HCT116 (cell line): ENCODE measurements around the gene TMEM126B. TPM values are rescaled to one million over a fixed set of nuclear protein-coding genes. Genes with fewer than 3 reads are reported as not detected.
"Not testable (repeated sequence)": the region's sequence is repeated elsewhere in the genome, so short reads cannot be mapped to it uniquely, and the experiment has no call there.

Experiments used
- ATAC-seq: fragments of 200-7000 bp; cut with Tn5 transposase; 2 replicates; pipeline ENCODE4 v1.9.1; 2020; ENCODE audit warnings: mild to moderate bottlenecking, moderate library complexity
- BruUV-seq: library from RNA; stranded (reverse); fragments of 400-500 nt; replicated peaks from 2 replicates; lab custom pipeline; 2021; lab: Mats Ljungman, UMichigan
- CTCF ChIA-PET: fragments of 300-600 bp; sonication (Branson Sonifier 250); formaldehyde crosslinking; loops from one replicate; lab custom pipeline; 2021; ENCODE audit warnings: antibody characterized with exemption; lab: Charles Lee
- POLR2A ChIA-PET: fragments of 300-600, 350-600 bp; sonication (Branson Sonifier 250); formaldehyde crosslinking; loops from one replicate; lab custom pipeline; 2021; ENCODE audit warnings: antibody characterized with exemption; lab: Charles Lee
- RAD21 ChIA-PET, 2 experiments: fragments of 300-600 bp; sonication (Branson Sonifier 250); formaldehyde crosslinking; loops; one replicate each; lab custom pipeline; 2023; ENCODE audit warnings: low total read pairs in 2 of 2; ENCODE audit not compliant: uncharacterized antibody in 2 of 2, unreplicated experiment in 2 of 2, low non-redundant PET in 1 of 2; lab: Charles Lee
- DNase-seq: peaks from one replicate; pipeline ENCODE4 v3.0.0-alpha.2; 2010; ENCODE audit warnings: low read depth, low spot score
- H2AFZ ChIP-seq: fragments of 200-600 bp; shearing (Covaris generic), sonication (generic); 2 replicates; pipeline ENCODE4 v1.6.1; 2017; ENCODE audit warnings: low read depth, mixed run types, mixed read lengths, antibody characterized with exemption, low read length; ENCODE audit not compliant: poor library complexity, severe bottlenecking
- H3K27ac ChIP-seq: 2 replicates; pipeline ENCODE4 v1.5.1; 2012; ENCODE audit warnings: low read depth, low read length
- H3K27me3 ChIP-seq: fragments of 200-600 bp; sonication (generic); 2 replicates; pipeline ENCODE4 v1.6.1; 2016; ENCODE audit warnings: mixed run types, low read length, mixed read lengths; ENCODE audit not compliant: insufficient read depth
- H3K36me3 ChIP-seq, 2 experiments: fragments of 200-500 bp in 1 of 2; fragments of 200-600 bp in 1 of 2; sonication (Bioruptor generic) in 1 of 2; sonication (generic) in 1 of 2; 2 replicates each; pipeline versions ENCODE4 v1.5.1 to v1.6.1; 2014 to 2016; ENCODE audit warnings: low read length in 2 of 2, inconsistent platforms in 1 of 2, mixed read lengths in 1 of 2, mixed run types in 1 of 2; ENCODE audit not compliant: insufficient read depth in 2 of 2, control insufficient read depth in 1 of 2
- H3K4me1 ChIP-seq, 2 experiments: fragments of 200-600 bp in 1 of 2; sonication (generic) in 1 of 2; 2 replicates each; pipeline versions ENCODE4 v1.5.1 to v1.6.1; 2012 to 2017; ENCODE audit warnings: low read length in 2 of 2, inconsistent platforms in 1 of 2, mild to moderate bottlenecking in 1 of 2, mixed read lengths in 1 of 2, mixed run types in 1 of 2, moderate library complexity in 1 of 2; ENCODE audit not compliant: insufficient read depth in 2 of 2, control insufficient read depth in 1 of 2
- H3K4me2 ChIP-seq: fragments of 200-600 bp; sonication (generic); 2 replicates; pipeline ENCODE4 v1.6.1; 2017; ENCODE audit warnings: mixed run types, low read length, mixed read lengths
- H3K4me3 ChIP-seq, 2 experiments: fragments of 200-600 bp in 1 of 2; sonication (generic) in 1 of 2; replicated peaks in 1 of 2; 2 replicates each; pipeline ENCODE4 v1.5.1; 2011 to 2016; ENCODE audit warnings: low read length in 2 of 2, control low read depth in 1 of 2, low read depth in 1 of 2, mild to moderate bottlenecking in 1 of 2, mixed read lengths in 1 of 2, mixed run types in 1 of 2
- H3K79me2 ChIP-seq: fragments of 200-600 bp; sonication (generic); 2 replicates; pipeline ENCODE4 v1.6.1; 2017; ENCODE audit warnings: mild to moderate bottlenecking, mixed run types, low read length, moderate library complexity, mixed read lengths; ENCODE audit not compliant: insufficient read depth
- H3K9ac ChIP-seq: fragments of 200-600 bp; sonication (generic); 2 replicates; pipeline ENCODE4 v1.6.1; 2016; ENCODE audit warnings: low read length, mixed read lengths
- H3K9me2 ChIP-seq: fragments of 200-600 bp; sonication (generic), shearing (Covaris generic); 2 replicates; pipeline ENCODE4 v1.6.1; 2017; ENCODE audit warnings: mixed run types, mild to moderate bottlenecking, moderate library complexity; ENCODE audit not compliant: insufficient read depth
- H3K9me3 ChIP-seq, 2 experiments: fragments of 200-500 bp in 1 of 2; fragments of 200-600 bp in 1 of 2; sonication (Bioruptor generic) in 1 of 2; sonication (generic) in 1 of 2; 2 replicates each; pipeline ENCODE4 v1.6.1; 2014 to 2017; ENCODE audit warnings: low read length in 2 of 2, mixed read lengths in 2 of 2, inconsistent platforms in 1 of 2, low read depth in 1 of 2, mild to moderate bottlenecking in 1 of 2, mixed run types in 1 of 2, moderate library complexity in 1 of 2; ENCODE audit not compliant: control insufficient read depth in 1 of 2, insufficient read depth in 1 of 2
- H4K20me1 ChIP-seq: fragments of 200-600 bp; sonication (generic), shearing (Covaris generic); 2 replicates; pipeline ENCODE4 v1.6.1; 2017; ENCODE audit warnings: mixed run types, mild to moderate bottlenecking, moderate library complexity; ENCODE audit not compliant: insufficient read depth
- CBX3 ChIP-seq: IDR thresholded peaks from 2 replicates; pipeline ENCODE4 v1.6.1; 2012; ENCODE audit warnings: low read depth
- CEBPB ChIP-seq: IDR thresholded peaks from 2 replicates; pipeline ENCODE4 v1.6.1; 2012; ENCODE audit warnings: low read depth
- EGR1 ChIP-seq: IDR thresholded peaks from 2 replicates; pipeline ENCODE4 v1.6.1; 2012; ENCODE audit warnings: low read depth
- EZH2 ChIP-seq: fragments of 200-600 bp; sonication (generic); IDR thresholded peaks from 2 replicates; pipeline ENCODE4 v1.6.1; 2017; ENCODE audit warnings: antibody characterized with exemption, mixed run types
- POLR2A ChIP-seq: IDR thresholded peaks from 2 replicates; pipeline ENCODE4 v1.7.0; 2011; ENCODE audit warnings: borderline replicate concordance; ENCODE audit not compliant: insufficient read depth, insufficient read length; ENCODE audit errors: extremely low read depth
- SRF ChIP-seq: IDR thresholded peaks from 2 replicates; pipeline ENCODE4 v1.6.1; 2012; ENCODE audit warnings: low read depth
- YY1 ChIP-seq: IDR thresholded peaks from 2 replicates; pipeline ENCODE4 v1.6.1; 2011; ENCODE audit warnings: low read length, low read depth, moderate library complexity, mild to moderate bottlenecking; ENCODE audit not compliant: insufficient replicate concordance; ENCODE audit errors: extremely low read depth
- ZFX ChIP-seq: fragments of 450-650 bp; IDR thresholded peaks from 2 replicates; pipeline ENCODE4 v1.6.1; 2017
- intact Hi-C: fragments of 100-400 bp; cut with micrococcal nuclease; formaldehyde crosslinking; loops from 2 replicates; pipeline ENCODE4 v1.10.0; 2022
- total RNA-seq: library from RNA; stranded (reverse); gene quantifications from one replicate; pipeline ENCODE4 v1.2.1, GENCODE V29; 2021; ENCODE audit not compliant: unreplicated experiment
- TF ChIP-seq, protein P1 (sequence below): IDR thresholded peaks from 2 replicates; pipeline ENCODE4 v1.6.1; 2012; ENCODE audit warnings: low read depth

Gene TMEM126B
- total RNA-seq, 1 experiment from 2014 or later, result 49.0 TPM

DNA sequence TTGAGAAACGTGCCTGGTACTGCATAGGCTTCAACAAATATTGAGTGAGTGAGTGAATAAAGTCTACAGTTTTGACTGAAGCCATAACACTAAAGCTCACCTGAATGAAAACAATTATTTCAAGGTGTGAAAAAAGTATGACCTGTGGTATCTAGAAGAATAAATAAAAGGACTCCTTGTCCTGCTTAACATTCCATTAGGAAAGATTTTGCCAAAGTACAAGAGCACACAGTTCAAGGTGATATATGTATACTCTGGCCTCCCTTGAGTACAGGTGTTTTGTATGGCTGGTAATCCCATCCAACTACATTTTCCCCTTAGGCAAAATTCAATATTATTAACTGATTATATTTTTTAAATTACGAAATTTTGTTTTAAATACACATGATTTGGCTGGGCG lies 38.3 kb downstream of the TMEM126B start:
- Histone ChIP-seq H3K9me2 (no peaks in the 10 kb centered on the region), H3K36me3 (peaks cover 6% of the 10 kb centered on the region in 2 experiments), H3K4me2 (no peak overlapping the region), H3K9me3 (no peaks in the 10 kb centered on the region), H3K79me2 (peaks cover 32% of the 10 kb centered on the region), H4K20me1 (peaks cover 18% of the 10 kb centered on the region; the same call in 1 of the 2 replicates), H3K9ac (no peak overlapping the region), H2AFZ (peak overlapping the region; percentile 90), H3K27me3 (no peaks in the 10 kb centered on the region), H3K4me1 (peaks cover 6 to 23% of the 10 kb centered on the region in 2 experiments; a peak in 3 of 4 replicates), H3K27ac (no peak overlapping the region), H3K4me3 (no peak overlapping the region)
- intact Hi-C loops, result no loop called here
- no peak for DNase-seq
- ChIA-PET POLR2A (interaction anchor here (1.2 kb wide), 1 partner anchor 18 kb away, joined by 3 read pairs; no protein-coding TSS in a partner anchor), RAD21 (no interaction called here), CTCF (no interaction called here)
- TF ChIP-seq EZH2 (no peak), CEBPB (no peak), YY1 (no peak), SRF (no peak), POLR2A (no peak)
- BruUV-seq, result no TSS peak
- no peak for ATAC-seq

DNA sequence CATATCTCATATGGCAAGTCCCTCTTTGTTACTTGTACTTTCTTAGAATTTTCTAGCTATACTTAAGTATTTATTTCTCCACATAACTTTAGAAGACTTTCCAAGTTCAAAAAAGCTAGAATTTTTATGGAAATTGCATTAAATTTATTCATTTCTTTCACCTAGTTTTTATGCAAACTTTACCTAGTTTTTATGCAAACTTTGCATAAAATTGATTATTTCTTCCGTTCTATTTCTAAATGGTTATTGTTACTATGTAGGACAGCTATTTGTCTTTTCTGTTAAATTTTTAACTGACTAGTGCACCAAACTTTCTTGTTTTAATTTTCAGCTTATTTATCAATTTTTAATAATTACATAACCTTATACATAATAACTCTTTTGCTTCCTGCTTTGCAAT lies 39.8 kb downstream of the TMEM126B start:
- ChIA-PET RAD21 (no interaction called here), CTCF (no interaction called here)

DNA sequence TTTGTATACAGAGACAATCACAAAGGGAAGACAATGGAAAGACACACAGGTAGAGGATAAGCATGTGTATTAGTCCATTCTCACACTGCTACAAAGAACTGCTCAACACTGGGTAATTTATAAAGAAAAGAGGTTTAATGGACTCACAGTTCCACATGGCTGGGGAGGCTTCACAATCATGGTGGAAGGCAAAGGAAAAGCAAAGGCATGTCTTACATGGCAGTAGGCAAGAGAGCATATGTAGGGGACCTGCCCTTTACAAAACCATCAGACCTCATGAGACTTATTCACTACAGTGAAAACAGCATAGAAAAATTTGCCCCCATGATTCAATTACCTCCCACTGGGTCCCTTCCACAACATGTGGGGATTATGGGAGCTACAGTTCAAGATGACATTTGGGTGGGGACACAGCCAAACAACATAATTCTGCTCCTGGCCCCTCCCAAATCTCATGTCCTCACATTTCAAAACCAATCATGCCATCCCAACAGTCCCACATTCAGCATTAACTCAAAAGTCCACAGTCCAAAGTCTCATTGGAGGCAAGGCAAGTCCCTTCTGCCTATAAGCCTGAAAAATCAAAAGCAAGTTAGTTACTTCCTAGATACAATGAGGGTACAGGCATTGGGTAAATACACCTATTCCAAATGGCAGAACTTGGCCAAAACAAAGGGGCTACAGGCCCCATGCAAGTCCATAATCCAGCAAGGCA lies 42.7 kb downstream of the TMEM126B start:
- H3K4me2 ChIP-seq, DNase-seq, ATAC-seq, CTCF ChIA-PET, H3K9me2 ChIP-seq, H3K36me3 ChIP-seq, H2AFZ ChIP-seq, H4K20me1 ChIP-seq, H3K27me3 ChIP-seq, BruUV-seq, H3K27ac ChIP-seq, H3K4me3 ChIP-seq, H3K79me2 ChIP-seq, H3K9me3 ChIP-seq, H3K4me1 ChIP-seq, RAD21 ChIA-PET, POLR2A ChIA-PET, intact Hi-C loops, H3K9ac ChIP-seq: not testable (repeated sequence)

More for the DNA sequence above, 39.8 kb downstream of the TMEM126B start:
- Histone ChIP-seq H3K4me2 (no peak overlapping the region), H3K9me2 (no peaks in the 10 kb centered on the region), H3K79me2 (peaks cover 18% of the 10 kb centered on the region), H3K4me3 (no peak overlapping the region), H3K27ac (no peak overlapping the region), H4K20me1 (peaks cover 7% of the 10 kb centered on the region; the same call in 1 of the 2 replicates), H3K36me3 (no peaks in the 10 kb centered on the region), H3K27me3 (no peaks in the 10 kb centered on the region), H3K9ac (no peak overlapping the region), H3K9me3 (no peaks in the 10 kb centered on the region), H2AFZ (no peak overlapping the region), H3K4me1 (peaks cover 0 to 13% of the 10 kb centered on the region in 2 experiments; a peak in 3 of 4 replicates)
- intact Hi-C loops, result no loop called here
- DNase-seq (no peak), ATAC-seq (no peak)
- no peak for TF ChIP-seq EGR1
- TF ChIP-seq, protein P1, sequence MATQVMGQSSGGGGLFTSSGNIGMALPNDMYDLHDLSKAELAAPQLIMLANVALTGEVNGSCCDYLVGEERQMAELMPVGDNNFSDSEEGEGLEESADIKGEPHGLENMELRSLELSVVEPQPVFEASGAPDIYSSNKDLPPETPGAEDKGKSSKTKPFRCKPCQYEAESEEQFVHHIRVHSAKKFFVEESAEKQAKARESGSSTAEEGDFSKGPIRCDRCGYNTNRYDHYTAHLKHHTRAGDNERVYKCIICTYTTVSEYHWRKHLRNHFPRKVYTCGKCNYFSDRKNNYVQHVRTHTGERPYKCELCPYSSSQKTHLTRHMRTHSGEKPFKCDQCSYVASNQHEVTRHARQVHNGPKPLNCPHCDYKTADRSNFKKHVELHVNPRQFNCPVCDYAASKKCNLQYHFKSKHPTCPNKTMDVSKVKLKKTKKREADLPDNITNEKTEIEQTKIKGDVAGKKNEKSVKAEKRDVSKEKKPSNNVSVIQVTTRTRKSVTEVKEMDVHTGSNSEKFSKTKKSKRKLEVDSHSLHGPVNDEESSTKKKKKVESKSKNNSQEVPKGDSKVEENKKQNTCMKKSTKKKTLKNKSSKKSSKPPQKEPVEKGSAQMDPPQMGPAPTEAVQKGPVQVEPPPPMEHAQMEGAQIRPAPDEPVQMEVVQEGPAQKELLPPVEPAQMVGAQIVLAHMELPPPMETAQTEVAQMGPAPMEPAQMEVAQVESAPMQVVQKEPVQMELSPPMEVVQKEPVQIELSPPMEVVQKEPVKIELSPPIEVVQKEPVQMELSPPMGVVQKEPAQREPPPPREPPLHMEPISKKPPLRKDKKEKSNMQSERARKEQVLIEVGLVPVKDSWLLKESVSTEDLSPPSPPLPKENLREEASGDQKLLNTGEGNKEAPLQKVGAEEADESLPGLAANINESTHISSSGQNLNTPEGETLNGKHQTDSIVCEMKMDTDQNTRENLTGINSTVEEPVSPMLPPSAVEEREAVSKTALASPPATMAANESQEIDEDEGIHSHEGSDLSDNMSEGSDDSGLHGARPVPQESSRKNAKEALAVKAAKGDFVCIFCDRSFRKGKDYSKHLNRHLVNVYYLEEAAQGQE, result no peak
- TF ChIP-seq CBX3, result no peak
- no peak for TF ChIP-seq POLR2A
- no peak for TF ChIP-seq ZFX
- POLR2A ChIA-PET, result no interaction called here
- BruUV-seq, result no TSS peak
